NT2/D1 (cell line): ENCODE data around the gene GSG1L.

Source experiments
- SUZ12 ChIP-seq: IDR thresholded peaks from 2 replicates; pipeline ENCODE4 v1.6.1; 2011; ENCODE audit not compliant: insufficient read length, insufficient read depth; ENCODE audit errors: extremely low read depth
- ZNF274 ChIP-seq: IDR thresholded peaks from 2 replicates; pipeline ENCODE4 v1.6.1; 2011; ENCODE audit warnings: mild to moderate bottlenecking, low read depth, low read length

GRCh38 chr16:27962197-27962596 is 101.3 kb downstream of the GSG1L start:
- TF ChIP-seq ZNF274 (no peak), SUZ12 (no peak)
